22Rv1 (cell line): ENCODE results near the gene IGSF8.

Experiments used
- ZFX ChIP-seq: fragments of 450-650 bp; IDR thresholded peaks from 2 replicates; pipeline ENCODE4 v1.6.1; 2017; ENCODE audit warnings: antibody characterized with exemption, borderline replicate concordance
- TF ChIP-seq, protein P1 (sequence below): fragments of 450-650 bp; IDR thresholded peaks from 2 replicates; pipeline ENCODE4 v1.5.1; 2017; ENCODE audit warnings: mild to moderate bottlenecking

GRCh38 chr1:160094291-160094625 is 4.2 kb downstream of the IGSF8 start:
- TF ChIP-seq, protein P1, sequence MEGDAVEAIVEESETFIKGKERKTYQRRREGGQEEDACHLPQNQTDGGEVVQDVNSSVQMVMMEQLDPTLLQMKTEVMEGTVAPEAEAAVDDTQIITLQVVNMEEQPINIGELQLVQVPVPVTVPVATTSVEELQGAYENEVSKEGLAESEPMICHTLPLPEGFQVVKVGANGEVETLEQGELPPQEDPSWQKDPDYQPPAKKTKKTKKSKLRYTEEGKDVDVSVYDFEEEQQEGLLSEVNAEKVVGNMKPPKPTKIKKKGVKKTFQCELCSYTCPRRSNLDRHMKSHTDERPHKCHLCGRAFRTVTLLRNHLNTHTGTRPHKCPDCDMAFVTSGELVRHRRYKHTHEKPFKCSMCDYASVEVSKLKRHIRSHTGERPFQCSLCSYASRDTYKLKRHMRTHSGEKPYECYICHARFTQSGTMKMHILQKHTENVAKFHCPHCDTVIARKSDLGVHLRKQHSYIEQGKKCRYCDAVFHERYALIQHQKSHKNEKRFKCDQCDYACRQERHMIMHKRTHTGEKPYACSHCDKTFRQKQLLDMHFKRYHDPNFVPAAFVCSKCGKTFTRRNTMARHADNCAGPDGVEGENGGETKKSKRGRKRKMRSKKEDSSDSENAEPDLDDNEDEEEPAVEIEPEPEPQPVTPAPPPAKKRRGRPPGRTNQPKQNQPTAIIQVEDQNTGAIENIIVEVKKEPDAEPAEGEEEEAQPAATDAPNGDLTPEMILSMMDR: no peak
- no peak for TF ChIP-seq ZFX
